Keratinocyte (primary cell): ENCODE measurements around the gene CMTM8. TPM values are rescaled to one million over a fixed set of nuclear protein-coding genes. Genes with fewer than 3 reads are reported as not detected.
A peak's percentile ranks its signal among the peaks of the same experiment; 100 is the strongest.

ENCODE experiments used
- DNase-seq: peaks from one replicate; pipeline ENCODE4 v3.0.0-alpha.2; 2011; ENCODE audit warnings: low read depth, missing footprints, low spot score
- FAIRE-seq: peaks from 2 replicates; lab custom pipeline; 2011; peaks lifted over from hg19 to GRCh38; lab: Jason Lieb, UNC
- H2AFZ ChIP-seq: 2 replicates; pipeline ENCODE4 v1.6.0; 2012; ENCODE audit warnings: low read length, control low read depth, inconsistent platforms; ENCODE audit not compliant: control insufficient read depth
- H3K27ac ChIP-seq: 2 replicates; pipeline ENCODE4 v1.5.1; 2011; ENCODE audit warnings: low read length; ENCODE audit not compliant: control insufficient read depth, insufficient read depth
- H3K27me3 ChIP-seq: 3 replicates; pipeline ENCODE4 v1.6.0; 2011; ENCODE audit warnings: low read length; ENCODE audit not compliant: control insufficient read depth, insufficient read depth; ENCODE audit errors: extremely low read depth
- H3K36me3 ChIP-seq, 2 experiments: 2 replicates in 1 of 2; 3 replicates in 1 of 2; pipeline ENCODE4 v1.5.1; 2011; ENCODE audit warnings: low read length in 2 of 2, mild to moderate bottlenecking in 1 of 2; ENCODE audit not compliant: control insufficient read depth in 2 of 2, insufficient read depth in 2 of 2; ENCODE audit errors: extremely low read depth in 1 of 2
- H3K4me1 ChIP-seq: 3 replicates; pipeline ENCODE4 v1.5.1; 2011; ENCODE audit warnings: low read length; ENCODE audit not compliant: control insufficient read depth, insufficient read depth; ENCODE audit errors: extremely low read depth
- H3K4me2 ChIP-seq: 3 replicates; pipeline ENCODE4 v1.6.0; 2011; ENCODE audit warnings: low read depth, low read length; ENCODE audit not compliant: control insufficient read depth, insufficient read depth; ENCODE audit errors: extremely low read depth
- H3K4me3 ChIP-seq, 3 experiments: fragments of 200-600 bp in 1 of 3; sonication (generic) in 1 of 3; 2 replicates in 2 of 3; 3 replicates in 1 of 3; pipeline ENCODE4 v1.5.1; 2011 to 2016; ENCODE audit warnings: low read length in 3 of 3, mild to moderate bottlenecking in 3 of 3, control low read depth in 2 of 3, inconsistent platforms in 1 of 3, low read depth in 1 of 3, mixed read lengths in 1 of 3, mixed run types in 1 of 3, moderate library complexity in 1 of 3; ENCODE audit not compliant: control insufficient read depth in 2 of 3, insufficient read depth in 2 of 3; ENCODE audit errors: extremely low read depth in 1 of 3
- H3K79me2 ChIP-seq: 2 replicates; pipeline ENCODE4 v1.6.0; 2012; ENCODE audit warnings: low read length; ENCODE audit not compliant: control insufficient read depth, insufficient read depth
- H3K9ac ChIP-seq: 3 replicates; pipeline ENCODE4 v1.6.0; 2011; ENCODE audit warnings: low read length; ENCODE audit not compliant: control insufficient read depth, insufficient read depth; ENCODE audit errors: extremely low read depth
- H3K9me1 ChIP-seq: 3 replicates; pipeline ENCODE4 v1.6.0; 2011; ENCODE audit warnings: low read length; ENCODE audit not compliant: control insufficient read depth, insufficient read depth; ENCODE audit errors: extremely low read depth
- H3K9me3 ChIP-seq: 2 replicates; pipeline ENCODE4 v1.5.1; 2012; ENCODE audit warnings: low read depth, low read length; ENCODE audit not compliant: control insufficient read depth
- H4K20me1 ChIP-seq: 3 replicates; pipeline ENCODE4 v1.6.0; 2011; ENCODE audit warnings: low read length; ENCODE audit not compliant: control insufficient read depth, insufficient read depth; ENCODE audit errors: extremely low read depth
- CTCF ChIP-seq, 3 experiments: IDR thresholded peaks in 1 of 3; conservative IDR thresholded peaks in 1 of 3; optimal IDR thresholded peaks in 1 of 3; 2 replicates in 2 of 3; 3 replicates in 1 of 3; pipeline versions ENCODE3 to v1.5.1; 2011; ENCODE audit warnings: low read length in 3 of 3, mild to moderate bottlenecking in 3 of 3, moderate library complexity in 2 of 3, control low read depth in 1 of 3, inconsistent platforms in 1 of 3; ENCODE audit not compliant: insufficient read depth in 2 of 3; ENCODE audit errors: extremely low read depth in 1 of 3
- EZH2 ChIP-seq: IDR thresholded peaks from one replicate; pipeline ENCODE4 v1.6.1; 2012; ENCODE audit warnings: inconsistent platforms, mild to moderate bottlenecking, low read length, moderate library complexity
- dilution Hi-C: fragments of 300-500 bp; cut with MboI; formaldehyde crosslinking; loops from one replicate; pipeline ENCODE4 v1.7.0; 2020; ENCODE audit warnings: low sequenced_read_pairs; ENCODE audit not compliant: extremely low pct_ligation_motif_present
- polyA plus RNA-seq, 5 experiments: library from polyadenylated mRNA; depleted of rRNA in 3 of 5; stranded (reverse) in 3 of 5; stranded (forward) in 1 of 5; unstranded in 1 of 5; fragments of >200 nt; gene quantifications; 1 replicate in 1 of 5; 2 replicates in 3 of 5; 3 replicates in 1 of 5; pipeline versions ENCODE4 v1.2.1 to v1.2.3, GENCODE V29; 2011 to 2012; ENCODE audit warnings: missing spikeins in 2 of 5, low read depth in 1 of 5, low replicate concordance in 1 of 5

Gene CMTM8
- polyA plus RNA-seq, 1 donor (not counting 4 experiments of a cell fraction or from before 2014, with no cell fraction given), result 1.6 TPM

DNA sequence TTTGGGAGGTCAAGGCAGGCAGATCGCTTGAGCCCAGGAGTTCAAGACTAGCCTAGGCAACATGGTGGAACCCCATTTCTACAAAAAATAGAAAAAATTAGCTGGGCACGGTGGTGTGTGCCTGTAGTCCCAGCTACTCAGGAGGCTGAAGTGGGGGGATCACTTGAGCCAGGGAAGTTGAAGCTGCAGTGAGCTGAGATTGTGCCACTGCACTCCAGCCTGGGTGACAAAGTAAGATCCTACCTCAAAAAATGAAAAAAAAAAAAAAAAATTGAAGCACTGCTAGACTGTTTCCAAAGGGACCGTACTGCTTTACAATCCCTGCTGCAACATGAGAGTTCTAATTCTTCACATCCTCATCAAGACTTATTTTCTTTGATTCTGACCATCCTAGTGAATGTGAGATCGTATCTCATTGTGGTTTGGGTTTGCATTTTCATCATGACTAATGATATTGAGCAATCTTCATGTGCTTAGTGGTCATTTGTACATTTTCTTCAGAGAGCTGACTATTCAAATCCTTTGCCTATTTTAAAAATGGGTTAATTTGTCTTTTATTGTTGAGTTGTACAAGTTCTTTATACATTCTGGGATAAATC is 10.8 kb downstream of the CMTM8 start:
- dilution Hi-C loops, result no loop called here
- Histone ChIP-seq H3K9me1 (peaks cover 2% of the 10 kb centered on the region), H4K20me1 (peaks cover 8% of the 10 kb centered on the region), H3K4me1 (peaks cover 14% of the 10 kb centered on the region), H3K27ac (peak overlapping the region; percentile 22), H2AFZ (no peak overlapping the region), H3K9ac (no peak overlapping the region), H3K79me2 (no peaks in the 10 kb centered on the region), H3K36me3 (no peaks in the 10 kb centered on the region), H3K27me3 (no peaks in the 10 kb centered on the region), H3K4me2 (peak overlapping the region; percentile 58), H3K9me3 (no peaks in the 10 kb centered on the region), H3K4me3 (no peak overlapping the region)
- DNase-seq (peak; percentile 32), FAIRE-seq (peak; percentile 88)
- no peak for TF ChIP-seq CTCF (optimal IDR thresholded peaks at IDR 0.05 in 1 of 3, IDR thresholded peaks at IDR 0.05 in 1 of 3, conservative IDR thresholded peaks at IDR 0.05 in 1 of 3; ENCODE audit: extremely low read depth in 1 of 3, insufficient read depth in 2 of 3, low read length in 3 of 3)
- no peak for TF ChIP-seq EZH2

DNA sequence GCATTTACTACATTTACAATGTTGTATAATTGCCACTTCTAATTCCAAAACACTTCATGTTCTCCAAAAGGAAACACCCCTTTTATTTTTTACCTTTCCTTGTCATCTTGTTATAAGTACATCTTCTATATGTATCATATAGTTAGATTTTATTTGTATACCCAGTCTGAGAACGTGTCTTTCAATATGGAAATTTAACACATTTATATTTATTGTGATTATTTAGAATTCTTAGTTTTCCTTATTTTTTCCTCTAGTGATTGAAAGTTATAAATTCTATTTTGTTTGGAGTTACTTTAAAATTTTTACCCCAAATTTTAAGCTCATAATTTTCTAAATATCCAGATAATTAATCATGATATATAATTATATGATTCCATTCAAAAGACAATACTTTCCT is 15.8 kb downstream of the CMTM8 start:
- TF ChIP-seq EZH2, result no peak
- no peak for TF ChIP-seq CTCF (optimal IDR thresholded peaks at IDR 0.05 in 1 of 3, IDR thresholded peaks at IDR 0.05 in 1 of 3, conservative IDR thresholded peaks at IDR 0.05 in 1 of 3; ENCODE audit: extremely low read depth in 1 of 3, insufficient read depth in 2 of 3, low read length in 3 of 3)
- H3K27me3 ChIP-seq, result no peaks in the 10 kb centered on the region
- no peak overlapping the region for H3K4me2 ChIP-seq
- H3K9me3 ChIP-seq, result no peaks in the 10 kb centered on the region
- peaks cover under 1% of the 10 kb centered on the region for H4K20me1 ChIP-seq
- dilution Hi-C loops, result no loop called here
- no peak overlapping the region for H3K4me3 ChIP-seq
- no peaks in the 10 kb centered on the region for H3K79me2 ChIP-seq
- H3K9ac ChIP-seq, result no peak overlapping the region
- H2AFZ ChIP-seq, result no peak overlapping the region
- peaks cover 5% of the 10 kb centered on the region for H3K4me1 ChIP-seq
- no peak for FAIRE-seq
- H3K36me3 ChIP-seq, result no peaks in the 10 kb centered on the region
- H3K27ac ChIP-seq, result no peak overlapping the region
- no peaks in the 10 kb centered on the region for H3K9me1 ChIP-seq
- DNase-seq, result no peak
